HUDEP-2 (cell line): ENCODE data around the gene IKBKG.
"Not testable (repeated sequence)": the region's sequence is repeated elsewhere in the genome, so short reads cannot be mapped to it uniquely, and the experiment has no call there.

Source experiments
- DNase-seq, 76 experiments: peaks; one replicate each; lab custom pipeline; 2025; ENCODE audit not compliant: unreplicated experiment in 76 of 76; lab: John Stamatoyannopoulos, UW

Gene IKBKG

DNA sequence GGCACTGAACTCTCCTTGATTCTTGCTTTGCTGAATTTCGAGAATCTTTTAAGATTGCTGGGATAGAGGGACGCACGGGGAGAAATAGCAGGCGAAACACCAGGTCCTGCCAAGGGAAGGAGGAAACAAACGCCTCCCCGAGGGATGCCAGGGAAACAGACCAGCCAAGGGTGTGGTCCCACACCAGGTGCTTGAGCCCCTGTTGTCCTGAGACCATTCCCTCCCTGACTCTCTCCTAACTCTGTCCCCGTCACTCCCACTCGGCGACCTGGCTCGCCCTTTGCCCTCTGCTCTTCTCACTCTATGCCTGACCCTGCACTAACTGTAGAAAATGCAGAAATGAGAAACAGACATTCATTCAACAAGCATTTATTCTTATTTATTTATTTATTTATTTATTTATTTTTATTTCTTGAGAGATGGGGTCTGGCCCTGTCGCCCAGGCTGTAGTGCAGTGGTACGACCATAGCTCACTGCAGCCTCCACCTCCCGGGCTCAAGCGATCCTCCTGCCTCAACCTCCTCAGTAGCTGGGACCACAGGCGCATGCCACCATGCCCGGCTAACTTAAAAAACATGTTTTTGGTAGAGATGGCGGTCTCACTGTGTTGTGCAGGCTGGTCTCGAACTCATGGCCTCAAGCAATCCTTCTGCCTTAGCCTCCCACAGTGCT lies 55.5 kb downstream of the IKBKG start:
- no peak for DNase-seq

GRCh38 chrX:154603438-154604430 lies 56.3 kb downstream of the IKBKG start:
- no peak for DNase-seq

- DNase-seq: no peak
Measured at GRCh38 chrX:154605566-154605965, 58.1 kb downstream of the IKBKG start.

- no peak for DNase-seq
Measured at GRCh38 chrX:154607370-154607769, 60.0 kb downstream of the IKBKG start.

GRCh38 chrX:154607976-154608375 lies 60.6 kb downstream of the IKBKG start:
- not testable (repeated sequence) for DNase-seq

- DNase-seq: not testable (repeated sequence)
Measured at GRCh38 chrX:154608823-154609222, 61.4 kb downstream of the IKBKG start.

GRCh38 chrX:154611146-154611545 lies 63.7 kb downstream of the IKBKG start:
- DNase-seq: not testable (repeated sequence)

- not testable (repeated sequence) for DNase-seq
Measured at GRCh38 chrX:154613586-154613985, 66.2 kb downstream of the IKBKG start.
